ENCODE measurements around the gene PRR33.

GRCh38 chr11:1926156-1927025 lies 34.7 kb upstream of the PRR33 start:
- TF ChIP-seq CTCF (IDR thresholded peaks at IDR 0.05) = no peak
- TF ChIP-seq POLR2AphosphoS5 (IDR thresholded peaks at IDR 0.05; ENCODE audit: insufficient read depth in 1 of 2, low read depth in 1 of 2) = no peak
